ENCODE results near the gene CHST9. TPM values are rescaled to one million over a fixed set of nuclear protein-coding genes. Genes with fewer than 3 reads are reported as not detected.
"Not testable (repeated sequence)": the region's sequence is repeated elsewhere in the genome, so short reads cannot be mapped to it uniquely, and the experiment has no call there.

CHST9 gene
- total RNA-seq, 1 donor: 0.10 TPM

DNA sequence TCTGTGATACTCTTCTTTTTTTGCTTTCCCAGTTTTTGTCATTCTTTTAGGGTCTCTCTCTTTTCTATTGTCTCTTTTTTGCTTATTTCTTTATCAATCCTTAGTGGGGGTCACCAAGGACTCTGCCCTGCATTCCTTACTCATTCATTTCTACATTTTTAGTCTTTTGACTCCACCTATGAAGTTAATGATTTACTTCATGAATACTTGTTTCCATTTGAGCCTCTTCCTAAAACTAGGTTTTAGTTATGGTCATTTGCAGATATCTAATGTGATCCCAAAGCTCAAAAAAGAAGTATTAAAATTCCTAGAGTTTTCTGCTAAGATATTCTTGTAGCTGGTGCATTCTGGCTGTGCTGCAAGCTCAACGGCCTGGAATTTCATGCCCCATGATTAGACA is 170.3 kb downstream of the CHST9 start:
- H3K9me3 ChIP-seq (ENCODE audit: low read depth, low read length): no peaks in the 10 kb centered on the region
- no peaks in the 10 kb centered on the region for H3K4me1 ChIP-seq (ENCODE audit: insufficient read depth, low read length)
- no peaks in the 10 kb centered on the region for H3K27me3 ChIP-seq (ENCODE audit: insufficient read depth, low read length)
- H3K4me3 ChIP-seq (ENCODE audit: low read length): no peak overlapping the region

DNA sequence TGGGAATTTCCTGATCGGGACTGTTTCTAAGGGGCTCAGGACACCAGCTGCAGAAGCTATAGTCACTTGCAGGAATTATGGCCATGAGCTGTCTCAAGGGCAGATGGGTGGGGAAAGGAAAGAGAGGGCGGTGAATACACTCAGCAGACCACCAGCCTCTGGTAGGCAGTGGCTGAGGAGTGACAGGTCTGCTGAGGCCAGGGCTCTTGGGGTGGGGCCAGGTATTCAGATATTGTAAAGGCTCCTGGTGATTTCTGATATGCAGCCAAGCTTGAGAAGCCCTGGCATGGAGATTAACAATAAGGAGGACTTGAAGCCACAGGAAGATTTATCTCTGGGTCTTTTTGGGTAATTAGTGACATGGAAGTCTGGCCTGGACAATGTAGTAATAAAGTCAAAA is 174.3 kb downstream of the CHST9 start:
- Histone ChIP-seq H3K4me3 (ENCODE audit: low read length) (no peak overlapping the region), H3K9me3 (ENCODE audit: low read depth, low read length) (no peaks in the 10 kb centered on the region), H3K27me3 (ENCODE audit: insufficient read depth, low read length) (no peaks in the 10 kb centered on the region), H3K4me1 (ENCODE audit: insufficient read depth, low read length) (no peaks in the 10 kb centered on the region)

DNA sequence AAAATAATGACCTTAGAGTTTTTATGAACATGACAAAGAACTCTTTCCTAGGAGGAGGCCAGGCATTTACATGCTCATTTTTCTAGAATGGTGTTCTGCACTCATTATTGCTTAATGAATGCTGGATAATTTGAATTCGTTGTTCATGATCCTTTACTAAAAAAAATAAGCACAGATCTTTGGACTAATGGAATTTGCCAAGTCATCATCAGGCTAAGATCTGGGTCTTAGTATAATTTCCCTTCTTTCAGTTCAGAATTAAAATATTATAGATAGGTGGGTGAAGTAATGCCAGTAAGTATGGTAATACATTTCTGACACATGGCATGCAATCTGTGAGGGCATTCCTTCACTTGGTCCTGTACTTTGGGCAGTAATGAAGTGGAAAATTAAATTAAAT is 175.8 kb downstream of the CHST9 start:
- no peaks in the 10 kb centered on the region for H3K27me3 ChIP-seq (ENCODE audit: insufficient read depth, low read length)
- no peaks in the 10 kb centered on the region for H3K9me3 ChIP-seq (ENCODE audit: low read depth, low read length)
- no peaks in the 10 kb centered on the region for H3K4me1 ChIP-seq (ENCODE audit: insufficient read depth, low read length)
- no peak overlapping the region for H3K4me3 ChIP-seq (ENCODE audit: low read length)

DNA sequence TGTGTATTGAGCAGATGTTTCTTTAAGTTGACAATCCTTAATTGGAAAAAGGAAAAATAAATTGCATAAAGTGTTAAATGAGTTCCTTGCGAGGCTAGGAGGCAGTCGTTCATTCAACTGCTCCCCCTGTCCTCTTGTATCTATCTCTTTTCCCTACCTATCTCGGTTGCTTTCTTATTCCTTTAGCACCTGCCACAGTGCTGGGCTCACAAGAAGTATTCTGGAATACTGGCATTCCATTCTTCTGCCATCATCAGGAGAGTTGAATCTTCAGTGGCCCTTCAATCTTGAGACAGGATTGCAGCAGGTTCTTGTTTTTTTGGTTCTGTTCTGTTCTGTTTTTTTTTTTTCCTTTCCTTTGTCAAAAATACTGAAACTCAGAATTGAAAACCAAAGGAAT is 176.5 kb downstream of the CHST9 start:
- Histone ChIP-seq H3K4me1 (ENCODE audit: insufficient read depth, low read length) (no peaks in the 10 kb centered on the region), H3K27me3 (ENCODE audit: insufficient read depth, low read length) (no peaks in the 10 kb centered on the region), H3K4me3 (ENCODE audit: low read length) (no peak overlapping the region), H3K9me3 (ENCODE audit: low read depth, low read length) (no peaks in the 10 kb centered on the region)

- no peaks in the 10 kb centered on the region for H3K4me1 ChIP-seq (ENCODE audit: insufficient read depth, low read length)
- H3K9me3 ChIP-seq (ENCODE audit: low read depth, low read length): no peaks in the 10 kb centered on the region
- no peaks in the 10 kb centered on the region for H3K27me3 ChIP-seq (ENCODE audit: insufficient read depth, low read length)
- no peak overlapping the region for H3K4me3 ChIP-seq (ENCODE audit: low read length)
Observed at GRCh38 chr18:27007880-27008279, 177.2 kb downstream of the CHST9 start.

DNA sequence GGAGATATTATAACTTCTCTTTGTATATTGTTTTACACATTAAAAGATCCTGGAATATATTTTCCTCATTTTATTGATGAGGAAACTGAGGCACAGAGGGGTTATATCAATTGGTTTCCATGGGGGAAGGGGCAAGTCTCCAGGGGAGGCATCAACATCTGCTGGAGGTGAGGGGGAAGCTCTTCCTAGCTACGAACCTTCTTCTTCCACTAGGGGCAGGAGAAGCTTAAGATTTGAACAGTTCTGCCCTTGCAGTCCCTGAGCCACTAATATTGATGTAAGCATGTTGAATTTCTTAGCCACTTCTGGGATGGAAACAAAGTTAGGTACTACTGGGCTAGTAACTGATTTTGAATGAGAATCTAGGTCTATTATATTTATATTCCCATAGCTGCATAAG is 179.5 kb downstream of the CHST9 start:
- no peaks in the 10 kb centered on the region for H3K4me1 ChIP-seq (ENCODE audit: insufficient read depth, low read length)
- H3K27me3 ChIP-seq (ENCODE audit: insufficient read depth, low read length): no peaks in the 10 kb centered on the region
- H3K4me3 ChIP-seq (ENCODE audit: low read length): no peak overlapping the region
- H3K9me3 ChIP-seq (ENCODE audit: low read depth, low read length): no peaks in the 10 kb centered on the region

- H3K9me3 ChIP-seq (ENCODE audit: low read depth, low read length): no peaks in the 10 kb centered on the region
- H3K4me3 ChIP-seq (ENCODE audit: low read length): no peak overlapping the region
- H3K4me1 ChIP-seq (ENCODE audit: insufficient read depth, low read length): no peaks in the 10 kb centered on the region
- no peaks in the 10 kb centered on the region for H3K27me3 ChIP-seq (ENCODE audit: insufficient read depth, low read length)
Observed at GRCh38 chr18:27004056-27004829, 180.9 kb downstream of the CHST9 start.

DNA sequence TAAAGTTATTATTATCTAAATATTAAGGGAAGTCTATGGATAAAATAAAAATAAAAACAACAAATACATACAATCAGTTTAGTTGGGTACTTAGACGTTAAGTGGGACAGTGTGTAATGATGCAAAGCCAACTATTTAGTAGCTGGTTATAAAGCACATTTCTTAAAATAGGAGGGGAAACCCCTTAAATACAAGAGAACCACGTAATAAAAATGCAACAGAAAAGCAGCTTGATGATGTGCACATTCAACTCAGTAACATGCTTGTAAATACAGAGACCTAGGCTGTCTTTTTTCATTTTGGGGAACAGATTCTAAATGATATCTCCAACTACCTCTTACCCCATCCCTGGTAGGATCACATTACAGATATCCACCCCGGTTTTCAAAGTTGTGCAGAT is 185.3 kb downstream of the CHST9 start:
- Histone ChIP-seq H3K27me3 (ENCODE audit: insufficient read depth, low read length) (no peaks in the 10 kb centered on the region), H3K4me1 (ENCODE audit: insufficient read depth, low read length) (no peaks in the 10 kb centered on the region), H3K9me3 (ENCODE audit: low read depth, low read length) (no peaks in the 10 kb centered on the region), H3K4me3 (ENCODE audit: low read length) (no peak overlapping the region)

DNA sequence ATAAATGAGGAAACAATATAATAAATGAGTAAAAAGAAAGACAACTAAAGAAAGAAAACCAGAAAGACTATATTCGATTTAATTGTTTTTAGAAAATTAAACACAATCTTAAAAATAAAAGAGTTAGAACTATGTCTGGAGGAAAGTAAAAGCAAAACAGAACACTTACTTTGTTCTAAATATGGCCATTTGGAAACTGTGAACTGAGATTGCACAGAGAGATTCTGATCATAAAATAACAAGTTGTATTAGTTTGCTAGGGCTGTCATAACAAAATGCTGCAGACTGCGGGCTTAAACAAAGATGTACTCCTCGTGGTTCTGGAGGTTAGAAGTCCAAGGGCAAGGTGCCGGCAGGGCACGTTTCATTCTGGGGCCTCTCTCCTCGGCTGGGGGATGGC is 191.5 kb downstream of the CHST9 start:
- H3K4me3 ChIP-seq (ENCODE audit: low read length): no peak overlapping the region
- no peaks in the 10 kb centered on the region for H3K9me3 ChIP-seq (ENCODE audit: low read depth, low read length)
- H3K27me3 ChIP-seq (ENCODE audit: insufficient read depth, low read length): no peaks in the 10 kb centered on the region
- H3K4me1 ChIP-seq (ENCODE audit: insufficient read depth, low read length): no peaks in the 10 kb centered on the region

DNA sequence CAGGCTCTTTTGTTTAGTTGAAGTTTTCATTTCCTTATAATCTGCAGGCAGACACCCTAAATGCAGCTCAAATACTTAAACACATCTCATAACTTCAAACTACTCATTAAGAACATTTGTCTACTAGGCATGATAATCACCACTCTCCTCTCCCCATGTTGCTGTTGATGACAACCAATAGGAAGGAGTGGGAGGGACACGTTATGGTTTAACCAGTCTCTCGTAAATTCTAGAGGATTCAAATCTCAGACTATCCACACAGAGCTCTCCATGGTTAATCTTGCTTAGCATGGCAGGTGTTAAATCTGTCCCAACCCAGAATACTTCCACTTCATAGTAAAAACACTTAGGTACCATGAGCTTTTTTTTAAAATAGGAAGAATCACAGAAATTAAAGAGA is 192.2 kb downstream of the CHST9 start:
- no peaks in the 10 kb centered on the region for H3K27me3 ChIP-seq (ENCODE audit: insufficient read depth, low read length)
- no peaks in the 10 kb centered on the region for H3K4me1 ChIP-seq (ENCODE audit: insufficient read depth, low read length)
- no peaks in the 10 kb centered on the region for H3K9me3 ChIP-seq (ENCODE audit: low read depth, low read length)
- no peak overlapping the region for H3K4me3 ChIP-seq (ENCODE audit: low read length)

DNA sequence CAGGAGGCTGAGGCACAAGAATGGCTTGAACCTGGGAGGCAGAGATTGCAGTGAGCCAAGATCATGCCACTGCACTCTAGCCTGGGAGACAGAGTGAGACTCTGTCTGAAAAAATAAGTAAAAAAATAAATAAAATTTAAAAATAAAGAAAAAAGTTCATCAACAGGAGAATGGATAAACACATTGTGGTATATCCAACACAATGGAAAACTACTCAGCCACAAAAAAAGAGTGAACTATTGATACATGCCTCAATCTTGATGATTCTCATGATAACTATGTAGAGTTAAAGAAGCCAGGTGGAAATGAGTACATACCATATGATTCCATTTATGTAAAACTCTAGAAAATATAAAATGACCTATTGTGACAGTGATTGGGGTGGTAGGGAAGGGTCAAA is 195.3 kb downstream of the CHST9 start:
- Histone ChIP-seq H3K9me3 (ENCODE audit: low read depth, low read length) (no peaks in the 10 kb centered on the region), H3K4me3 (ENCODE audit: low read length) (no peak overlapping the region), H3K4me1 (ENCODE audit: insufficient read depth, low read length) (no peaks in the 10 kb centered on the region), H3K27me3 (ENCODE audit: insufficient read depth, low read length) (no peaks in the 10 kb centered on the region)

- H3K4me3 ChIP-seq (ENCODE audit: low read length): no peak overlapping the region
- H3K4me1 ChIP-seq (ENCODE audit: insufficient read depth, low read length): no peaks in the 10 kb centered on the region
- no peaks in the 10 kb centered on the region for H3K27me3 ChIP-seq (ENCODE audit: insufficient read depth, low read length)
- H3K9me3 ChIP-seq (ENCODE audit: low read depth, low read length): no peaks in the 10 kb centered on the region
Observed at GRCh38 chr18:26981360-26982082, 203.6 kb downstream of the CHST9 start.

DNA sequence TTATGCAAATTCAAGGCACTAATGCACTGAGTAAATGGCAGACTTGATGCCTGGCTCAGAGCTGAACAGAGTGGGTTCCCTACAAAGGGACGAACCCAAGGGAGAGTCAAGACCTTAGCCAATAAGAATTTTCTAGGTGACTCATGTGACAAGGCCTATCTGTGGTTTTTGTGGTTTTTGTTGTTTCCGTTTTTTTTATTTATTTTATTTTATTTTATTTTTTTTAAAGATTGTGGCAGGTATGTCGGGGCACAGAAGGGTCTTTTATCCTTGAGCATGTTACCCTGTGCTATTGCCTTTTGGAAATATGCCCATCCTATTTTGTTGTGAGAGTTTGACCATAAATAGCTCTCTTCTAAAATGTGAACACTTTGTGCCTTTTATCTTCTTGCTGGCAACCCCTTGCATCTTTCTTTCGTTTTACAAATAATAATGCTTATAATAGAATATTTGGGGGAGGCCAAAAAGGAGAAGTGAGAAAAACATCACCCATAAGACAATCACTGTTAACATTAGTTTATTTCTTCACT is 206.2 kb downstream of the CHST9 start:
- Histone ChIP-seq H3K9me3 (ENCODE audit: low read depth, low read length) (no peaks in the 10 kb centered on the region), H3K27me3 (ENCODE audit: insufficient read depth, low read length) (no peaks in the 10 kb centered on the region), H3K4me3 (ENCODE audit: low read length) (no peak overlapping the region), H3K4me1 (ENCODE audit: insufficient read depth, low read length) (no peaks in the 10 kb centered on the region)

DNA sequence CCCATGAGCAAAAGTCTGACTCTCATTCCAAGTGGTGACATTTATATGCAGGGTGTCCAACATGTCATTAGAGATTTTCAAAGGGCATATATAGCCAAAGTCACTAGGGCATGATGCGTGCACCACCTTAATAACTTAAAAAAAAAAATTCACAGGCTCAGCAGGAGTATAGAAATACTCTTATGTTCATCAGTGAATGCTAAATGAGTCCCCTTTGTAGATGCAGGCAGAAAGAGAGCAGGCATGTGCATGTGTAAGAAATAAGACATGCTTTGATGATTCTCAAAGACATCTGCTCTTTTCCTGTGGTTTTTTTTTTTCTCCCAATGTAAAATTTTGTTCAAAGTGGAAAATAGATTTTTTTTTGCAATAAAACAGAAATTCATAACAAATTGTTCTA is 207.3 kb downstream of the CHST9 start:
- Histone ChIP-seq H3K4me3 (ENCODE audit: low read length) (no peak overlapping the region), H3K27me3 (ENCODE audit: insufficient read depth, low read length) (no peaks in the 10 kb centered on the region), H3K4me1 (ENCODE audit: insufficient read depth, low read length) (no peaks in the 10 kb centered on the region), H3K9me3 (ENCODE audit: low read depth, low read length) (no peaks in the 10 kb centered on the region)

- no peaks in the 10 kb centered on the region for H3K27me3 ChIP-seq (ENCODE audit: insufficient read depth, low read length)
- H3K9me3 ChIP-seq (ENCODE audit: low read depth, low read length): no peaks in the 10 kb centered on the region
- H3K4me3 ChIP-seq (ENCODE audit: low read length): no peak overlapping the region
- H3K4me1 ChIP-seq (ENCODE audit: insufficient read depth, low read length): no peaks in the 10 kb centered on the region
Observed at GRCh38 chr18:26976206-26976605, 208.9 kb downstream of the CHST9 start.

DNA sequence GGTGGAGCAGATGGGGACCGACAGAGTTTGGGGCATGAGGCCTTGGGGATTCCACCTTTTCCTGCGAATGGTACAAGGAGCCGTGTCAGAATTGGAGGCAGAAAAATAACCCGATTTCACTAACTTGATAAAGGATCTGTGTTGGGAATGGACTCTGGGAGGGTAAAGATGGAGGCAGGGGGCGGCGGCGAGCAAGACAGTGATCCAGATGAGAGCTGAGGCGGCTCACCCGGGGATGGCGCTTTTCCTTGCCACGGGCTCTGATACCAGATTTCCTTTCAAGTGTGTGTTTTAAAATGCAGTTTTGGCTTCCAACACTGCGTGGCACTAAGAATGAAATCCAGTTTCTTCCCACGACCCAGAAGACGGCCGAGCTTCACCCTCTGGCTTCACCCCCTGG is 212.6 kb downstream of the CHST9 start:
- not testable (repeated sequence) for H3K4me1 ChIP-seq (ENCODE audit: insufficient read depth, low read length); H3K27me3 ChIP-seq (ENCODE audit: insufficient read depth, low read length); H3K4me3 ChIP-seq (ENCODE audit: low read length); H3K9me3 ChIP-seq (ENCODE audit: low read depth, low read length)

Measured in mononuclear cell (primary cell).